NCI-H1694 (cell line): ENCODE data around the gene MAP3K5.

Experiments
- DNase-seq: peaks from one replicate; lab custom pipeline; 2025; lab: John Stamatoyannopoulos, UW

MAP3K5 gene

GRCh38 chr6:136749359-136749997 lies 42.8 kb downstream of the MAP3K5 start:
- DNase-seq: no peak

GRCh38 chr6:136747507-136747906 lies 44.8 kb downstream of the MAP3K5 start:
- DNase-seq: no peak

- DNase-seq: no peak
Measured at GRCh38 chr6:136745300-136745699, 47.0 kb downstream of the MAP3K5 start.

GRCh38 chr6:136744889-136745288 lies 47.4 kb downstream of the MAP3K5 start:
- no peak for DNase-seq

- DNase-seq: no peak
Measured at GRCh38 chr6:136742125-136742524, 50.2 kb downstream of the MAP3K5 start.

- DNase-seq: no peak
Measured at GRCh38 chr6:136740050-136740974, 52.0 kb downstream of the MAP3K5 start.

GRCh38 chr6:136739501-136739900 lies 52.8 kb downstream of the MAP3K5 start:
- no peak for DNase-seq

- no peak for DNase-seq
Measured at GRCh38 chr6:136739071-136739470, 53.2 kb downstream of the MAP3K5 start.

- DNase-seq: no peak
Measured at GRCh38 chr6:136738692-136739057, 53.6 kb downstream of the MAP3K5 start.

- DNase-seq: no peak
Measured at GRCh38 chr6:136737871-136738691, 54.2 kb downstream of the MAP3K5 start.

- DNase-seq: no peak
Measured at GRCh38 chr6:136737374-136737844, 54.9 kb downstream of the MAP3K5 start.

- DNase-seq: no peak
Measured at GRCh38 chr6:136736281-136736960, 55.9 kb downstream of the MAP3K5 start.

- DNase-seq: no peak
Measured at GRCh38 chr6:136734977-136735376, 57.3 kb downstream of the MAP3K5 start.

- DNase-seq: no peak
Measured at GRCh38 chr6:136732889-136733288, 59.4 kb downstream of the MAP3K5 start.

GRCh38 chr6:136729832-136730231 lies 62.4 kb downstream of the MAP3K5 start:
- no peak for DNase-seq

GRCh38 chr6:136728976-136729515 lies 63.2 kb downstream of the MAP3K5 start:
- no peak for DNase-seq

- DNase-seq: no peak
Measured at GRCh38 chr6:136728033-136728939, 64.0 kb downstream of the MAP3K5 start.

GRCh38 chr6:136726837-136727557 lies 65.3 kb downstream of the MAP3K5 start:
- no peak for DNase-seq

GRCh38 chr6:136725124-136725523 lies 67.2 kb downstream of the MAP3K5 start:
- DNase-seq: no peak

GRCh38 chr6:136723780-136724179 lies 68.5 kb downstream of the MAP3K5 start:
- DNase-seq: no peak
